Gastroesophageal sphincter (tissue), 3 donors: ENCODE data around the gene HAGHL.

Source experiments
- CTCF ChIP-seq, 4 experiments: fragments of 200-600 bp in 2 of 4; fragments of 450-650 bp in 2 of 4; sonication (generic) in 1 of 4; IDR thresholded peaks; one replicate each; pipeline ENCODE4 v1.5.1; 2017 to 2019; ENCODE audit warnings: antibody characterized with exemption in 4 of 4, mild to moderate bottlenecking in 2 of 4, moderate library complexity in 2 of 4
- POLR2AphosphoS5 ChIP-seq: sonication (generic); formaldehyde crosslinking; IDR thresholded peaks from one replicate; pipeline ENCODE4 v1.6.1; 2017; ENCODE audit warnings: antibody characterized with exemption

GRCh38 chr16:711084-711483, 15.8 kb upstream of the HAGHL start:
- TF ChIP-seq CTCF (IDR thresholded peaks at IDR 0.05), result no peak
- no peak for TF ChIP-seq POLR2AphosphoS5
